Duodenal mucosa (tissue), 2 donors: Measurements from ENCODE around the gene CHAC1.

ENCODE experiments used
- H3K27ac ChIP-seq: one replicate; pipeline ENCODE4 v1.7.0; 2013; ENCODE audit warnings: low read depth, low read length
- H3K27me3 ChIP-seq, 2 donors: one replicate each; pipeline ENCODE4 v1.7.0; 2013; ENCODE audit warnings: low read length in 2 of 2, control low read depth in 1 of 2; ENCODE audit not compliant: insufficient read depth in 2 of 2, control insufficient read depth in 1 of 2
- H3K36me3 ChIP-seq, 2 donors: one replicate each; pipeline ENCODE4 v1.7.0; 2013; ENCODE audit warnings: low read length in 2 of 2, control low read depth in 1 of 2; ENCODE audit not compliant: insufficient read depth in 2 of 2, control insufficient read depth in 1 of 2
- H3K4me1 ChIP-seq, 2 donors: one replicate each; pipeline ENCODE4 v1.7.0; 2013; ENCODE audit warnings: low read length in 2 of 2, control low read depth in 1 of 2; ENCODE audit not compliant: insufficient read depth in 2 of 2, control insufficient read depth in 1 of 2
- H3K4me3 ChIP-seq, 2 donors: one replicate each; pipeline ENCODE4 v1.7.0; 2013; ENCODE audit warnings: low read length in 2 of 2, low read depth in 1 of 2
- H3K9ac ChIP-seq, 2 donors: one replicate each; pipeline ENCODE4 v1.7.0; 2013; ENCODE audit warnings: low read length in 2 of 2, low read depth in 1 of 2
- H3K9me3 ChIP-seq, 2 donors: one replicate each; pipeline ENCODE4 v1.7.0; 2013; ENCODE audit warnings: low read length in 2 of 2, control low read depth in 1 of 2; ENCODE audit not compliant: control insufficient read depth in 1 of 2

The CHAC1 gene

DNA sequence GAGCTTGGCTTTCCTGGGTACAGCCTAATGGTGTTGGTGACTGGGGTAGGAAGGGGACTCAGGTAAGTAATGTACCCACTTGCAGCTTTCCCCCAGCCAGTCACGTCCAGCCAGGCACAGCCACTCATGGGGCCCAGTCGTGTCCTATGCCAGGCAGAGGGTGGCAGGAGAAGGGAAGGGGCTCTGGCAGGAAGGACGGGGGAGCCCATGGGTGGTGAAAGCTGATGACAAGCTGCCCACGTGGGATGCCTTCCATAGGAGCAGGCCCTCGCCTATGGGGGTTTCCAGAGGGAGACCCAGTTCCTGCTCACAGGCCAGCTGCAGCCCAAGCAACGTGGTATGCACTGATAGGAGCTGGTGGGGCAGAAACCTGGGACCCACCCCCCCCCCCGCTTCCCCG, 10.7 kb downstream of the CHAC1 start:
- H3K9me3 ChIP-seq, result no peaks in the 10 kb centered on the region
- H3K27me3 ChIP-seq, result no peaks in the 10 kb centered on the region
- no peaks in the 10 kb centered on the region for H3K36me3 ChIP-seq
- H3K27ac ChIP-seq, result no peak overlapping the region
- no peak overlapping the region for H3K9ac ChIP-seq
- no peak overlapping the region for H3K4me3 ChIP-seq
- peaks cover 8 to 9% of the 10 kb centered on the region in 2 donors for H3K4me1 ChIP-seq

DNA sequence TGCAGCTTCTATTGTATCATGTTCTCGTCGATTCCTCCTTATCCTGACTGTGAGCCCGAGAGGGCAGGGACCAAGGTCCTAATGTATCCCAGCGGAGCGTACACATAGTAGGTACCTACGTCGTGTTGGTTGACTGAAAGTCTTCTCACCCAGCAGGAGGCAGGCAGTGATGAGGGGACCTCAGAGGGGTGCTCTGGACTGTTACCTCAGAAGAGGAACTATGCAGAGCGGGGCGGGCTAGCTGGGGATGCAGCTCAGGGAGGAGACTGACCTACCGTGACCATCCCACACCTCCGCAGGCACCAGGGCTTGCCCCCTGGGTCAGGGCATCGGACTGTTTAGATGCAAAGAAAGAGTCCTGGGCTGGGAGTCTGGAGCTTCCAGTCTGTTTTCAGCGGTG, 11.4 kb downstream of the CHAC1 start:
- Histone ChIP-seq H3K9me3 (no peaks in the 10 kb centered on the region), H3K4me3 (no peak overlapping the region), H3K27me3 (no peaks in the 10 kb centered on the region), H3K27ac (no peak overlapping the region), H3K4me1 (peaks cover 8 to 14% of the 10 kb centered on the region in 2 donors), H3K9ac (no peak overlapping the region), H3K36me3 (no peaks in the 10 kb centered on the region)

DNA sequence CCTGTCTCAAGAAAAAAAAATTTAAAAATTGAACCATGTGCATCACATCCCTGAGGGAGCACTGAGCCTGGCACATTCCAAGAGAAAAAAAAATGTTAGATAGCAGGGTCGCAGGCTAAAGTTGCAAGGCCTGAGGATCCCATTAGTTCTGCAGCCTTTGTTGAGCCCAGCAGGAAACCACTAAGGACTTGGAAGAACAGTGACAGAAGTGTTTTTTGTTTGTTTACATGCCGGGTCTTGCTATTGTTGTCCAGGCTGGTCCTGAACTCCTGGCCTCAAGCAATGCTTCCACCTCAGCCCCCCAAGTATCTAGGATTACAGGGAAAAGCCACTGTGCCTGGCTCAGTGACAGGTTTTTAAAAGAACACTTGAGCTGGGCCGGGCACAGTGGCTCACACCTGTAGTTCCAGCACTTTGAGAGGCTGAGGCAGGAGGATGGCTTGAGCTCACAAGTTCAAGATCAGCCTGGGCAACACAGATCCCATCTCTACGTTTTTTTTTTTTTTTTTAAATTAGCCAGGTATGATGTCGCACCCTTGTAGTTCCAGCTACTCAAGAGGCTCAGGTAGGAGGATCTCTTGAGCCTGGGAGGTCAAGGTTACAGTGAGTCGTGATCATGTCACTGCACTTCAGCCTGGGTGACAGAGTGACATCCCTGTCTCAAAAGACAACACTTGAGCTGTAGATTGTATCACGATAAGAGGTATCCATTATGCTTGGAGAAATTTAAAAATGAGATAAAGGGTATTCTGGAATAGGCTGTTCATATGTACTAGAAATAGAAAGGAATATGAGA, 15.2 kb downstream of the CHAC1 start:
- Histone ChIP-seq H3K9ac (no peak overlapping the region), H3K4me3 (no peak overlapping the region), H3K27ac (no peak overlapping the region), H3K36me3 (no peaks in the 10 kb centered on the region), H3K4me1 (peaks cover 0 to 5% of the 10 kb centered on the region in 2 donors), H3K9me3 (no peaks in the 10 kb centered on the region), H3K27me3 (no peaks in the 10 kb centered on the region)

DNA sequence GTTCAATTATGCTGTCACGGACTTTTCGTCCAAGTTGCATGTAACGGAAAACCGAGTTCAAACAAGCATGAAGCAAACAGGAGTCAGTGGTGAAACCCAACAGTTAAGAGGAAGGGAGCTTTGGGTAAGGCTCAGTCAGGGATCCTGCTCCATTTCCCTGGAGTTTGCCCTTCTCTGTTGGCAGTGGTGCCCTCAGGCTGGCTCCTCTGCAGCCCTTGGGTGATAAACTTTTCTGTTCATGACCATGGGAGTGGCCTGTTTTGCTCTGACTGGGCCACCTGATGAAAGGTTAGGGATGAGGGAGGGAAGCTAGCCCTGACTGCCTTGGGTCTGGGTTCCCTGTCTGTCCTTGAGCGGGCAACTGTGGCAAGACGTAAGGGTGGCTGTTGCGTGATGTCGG, 16.1 kb downstream of the CHAC1 start:
- no peaks in the 10 kb centered on the region for H3K27me3 ChIP-seq
- no peaks in the 10 kb centered on the region for H3K9me3 ChIP-seq
- H3K27ac ChIP-seq, result no peak overlapping the region
- no peak overlapping the region for H3K4me3 ChIP-seq
- no peaks in the 10 kb centered on the region for H3K36me3 ChIP-seq
- H3K4me1 ChIP-seq, result peaks cover 0 to 5% of the 10 kb centered on the region in 2 donors
- H3K9ac ChIP-seq, result no peak overlapping the region

DNA sequence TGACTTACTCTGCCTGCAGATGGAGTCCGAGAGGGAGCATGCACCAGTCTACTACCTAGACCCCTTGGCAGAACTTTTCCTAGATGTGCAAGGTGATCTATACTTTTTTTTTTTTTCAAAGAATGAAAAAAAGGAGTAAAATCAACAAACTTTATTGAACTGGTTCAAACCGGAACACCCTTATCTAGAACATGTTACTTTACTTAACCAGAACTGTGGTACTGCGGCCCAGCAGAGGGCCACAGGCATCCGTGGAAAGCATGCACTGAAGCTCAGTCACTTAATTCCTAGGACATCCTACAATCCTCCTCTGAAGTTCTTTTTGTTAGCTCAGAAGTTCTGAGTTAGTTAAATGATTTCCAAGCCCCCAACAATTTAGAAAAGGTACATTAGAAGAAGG, 21.6 kb downstream of the CHAC1 start:
- Histone ChIP-seq H3K36me3 (peaks cover 19 to 37% of the 10 kb centered on the region in 2 donors), H3K9me3 (no peaks in the 10 kb centered on the region), H3K4me3 (no peak overlapping the region), H3K27ac (no peak overlapping the region), H3K9ac (no peak overlapping the region), H3K27me3 (no peaks in the 10 kb centered on the region), H3K4me1 (no peaks in the 10 kb centered on the region)

DNA sequence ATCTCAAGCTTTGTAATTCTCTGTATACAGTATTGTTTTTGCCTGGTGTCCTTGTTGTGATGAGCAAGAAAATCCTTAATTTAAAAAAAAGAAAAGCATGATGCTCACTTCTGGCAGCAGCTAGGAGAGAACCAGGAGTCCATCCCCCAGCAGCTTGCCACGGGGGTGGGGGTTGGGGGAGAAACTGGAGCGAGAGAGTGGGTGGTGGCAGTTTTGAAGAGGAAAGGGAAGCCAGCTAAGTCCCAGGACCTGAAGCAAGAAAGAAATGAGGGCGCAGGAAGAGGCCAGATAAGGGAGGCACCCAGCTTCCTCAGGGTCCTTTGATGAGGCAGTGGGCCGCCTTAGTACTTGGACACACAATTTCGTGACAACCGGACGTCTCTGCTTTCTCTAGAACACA, 23.5 kb downstream of the CHAC1 start:
- H3K27ac ChIP-seq, result no peak overlapping the region
- H3K36me3 ChIP-seq, result peaks cover 34 to 56% of the 10 kb centered on the region in 2 donors
- no peak overlapping the region for H3K9ac ChIP-seq

DNA sequence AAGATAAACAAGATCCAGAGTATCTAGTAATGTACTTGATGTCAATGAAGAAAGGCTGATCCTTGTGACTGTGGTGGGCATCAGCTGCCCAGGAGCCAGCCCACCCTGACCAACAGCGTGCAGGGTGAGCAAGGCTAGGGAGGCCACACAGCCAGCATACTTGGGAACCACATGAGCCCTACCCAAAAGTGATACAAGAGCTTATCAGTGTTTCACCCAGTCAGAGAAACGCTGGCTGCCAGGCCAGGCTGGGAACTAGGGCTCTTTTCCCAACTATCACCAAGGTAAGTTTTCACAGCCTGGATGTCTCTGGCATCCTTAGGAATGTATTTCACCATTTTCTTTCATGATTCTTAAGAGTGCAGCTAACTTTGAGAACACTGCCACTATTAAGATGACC, 24.9 kb downstream of the CHAC1 start:
- Histone ChIP-seq H3K27ac (no peak overlapping the region), H3K4me3 (no peak overlapping the region), H3K9me3 (no peaks in the 10 kb centered on the region), H3K27me3 (no peaks in the 10 kb centered on the region), H3K9ac (no peak overlapping the region), H3K36me3 (peaks cover 45 to 69% of the 10 kb centered on the region in 2 donors), H3K4me1 (no peaks in the 10 kb centered on the region)

More for the DNA sequence above, 23.5 kb downstream of the CHAC1 start:
- Histone ChIP-seq H3K4me1 (no peaks in the 10 kb centered on the region), H3K9me3 (no peaks in the 10 kb centered on the region), H3K4me3 (no peak overlapping the region), H3K27me3 (no peaks in the 10 kb centered on the region)

DNA sequence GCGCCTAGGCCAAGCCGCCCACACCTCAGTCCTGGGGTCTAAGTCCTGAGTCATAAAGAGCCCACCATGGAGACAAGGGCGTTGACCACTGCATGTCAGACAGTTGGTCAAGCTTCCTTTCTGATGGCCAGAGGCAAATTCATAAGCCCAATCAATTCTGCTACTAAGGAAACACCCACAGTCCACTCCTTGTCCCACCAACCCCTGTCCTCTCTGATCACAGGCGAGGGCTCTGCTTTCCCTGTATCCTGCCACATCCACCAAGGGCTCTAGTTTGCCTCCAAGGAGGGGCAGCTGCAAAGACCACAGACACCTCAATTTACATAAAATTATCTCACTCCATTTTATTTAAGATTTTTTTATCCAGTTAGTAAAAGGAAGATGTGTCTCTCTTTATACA, 25.3 kb downstream of the CHAC1 start:
- H3K9me3 ChIP-seq, result no peaks in the 10 kb centered on the region
- peaks cover 49 to 74% of the 10 kb centered on the region in 2 donors for H3K36me3 ChIP-seq
- H3K9ac ChIP-seq, result no peak overlapping the region
- no peaks in the 10 kb centered on the region for H3K4me1 ChIP-seq
- H3K27me3 ChIP-seq, result no peaks in the 10 kb centered on the region
- H3K27ac ChIP-seq, result no peak overlapping the region
- H3K4me3 ChIP-seq, result no peak overlapping the region

DNA sequence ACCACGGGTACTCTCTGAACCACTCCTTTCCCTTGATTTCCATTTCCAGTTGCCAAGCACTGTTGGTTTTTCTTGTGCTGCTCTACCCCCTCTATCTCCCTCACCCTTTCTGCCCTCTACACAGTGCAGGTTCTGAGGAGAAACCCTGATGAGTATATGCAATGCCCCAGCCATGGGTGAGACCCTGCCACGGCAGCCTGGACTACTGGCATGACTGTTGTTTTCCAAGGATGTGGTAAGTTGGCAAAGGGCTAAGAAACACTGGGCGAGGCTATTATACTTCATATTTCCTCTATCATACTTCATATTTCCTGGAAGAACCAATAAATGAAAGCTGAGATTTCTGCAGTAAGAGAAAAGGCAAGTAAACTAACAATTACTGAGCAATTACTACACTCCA, 27.9 kb downstream of the CHAC1 start:
- Histone ChIP-seq H3K36me3 (peaks cover 67 to 97% of the 10 kb centered on the region in 2 donors), H3K9me3 (no peaks in the 10 kb centered on the region)

DNA sequence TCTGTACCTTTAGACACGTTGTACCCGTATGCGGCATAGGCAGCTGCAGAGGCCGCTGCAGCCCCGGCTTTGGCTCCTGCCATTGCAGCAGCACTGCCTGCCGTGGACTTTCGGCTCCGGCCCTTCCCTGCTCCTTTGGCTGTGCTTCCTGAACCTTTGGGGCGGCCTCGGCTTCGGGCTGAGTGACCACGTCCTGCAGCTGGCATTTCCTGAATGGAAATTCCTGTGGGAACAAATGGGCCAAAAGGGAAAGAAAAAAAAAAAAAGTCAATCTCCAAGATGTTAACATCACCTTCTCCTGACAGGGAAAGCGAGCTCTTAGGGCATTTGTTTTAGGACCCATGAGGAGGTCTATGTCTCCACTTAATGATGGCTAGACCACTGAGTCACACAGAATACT, 29.6 kb downstream of the CHAC1 start:
- Histone ChIP-seq H3K4me3 (no peak overlapping the region), H3K9ac (no peak overlapping the region), H3K4me1 (no peaks in the 10 kb centered on the region), H3K9me3 (no peaks in the 10 kb centered on the region), H3K27ac (no peak overlapping the region), H3K27me3 (no peaks in the 10 kb centered on the region), H3K36me3 (peaks cover 73 to 99% of the 10 kb centered on the region in 2 donors)

More for the DNA sequence above, 27.9 kb downstream of the CHAC1 start:
- H3K4me1 ChIP-seq, result no peaks in the 10 kb centered on the region
- no peaks in the 10 kb centered on the region for H3K27me3 ChIP-seq
- no peak overlapping the region for H3K9ac ChIP-seq
- H3K27ac ChIP-seq, result no peak overlapping the region
- H3K4me3 ChIP-seq, result no peak overlapping the region
